ENCODE data around the gene ANO4.

- TF ChIP-seq CTCF (IDR thresholded peaks at IDR 0.05 in 4 of 5, conservative IDR thresholded peaks at IDR 0.05 in 1 of 5) (no peak), POLR2A (IDR thresholded peaks at IDR 0.05) (no peak)
These were observed 197.6 kb downstream of the ANO4 start for GRCh38 chr12:100992194-100992593.

All from gastrocnemius medialis (tissue), 4 donors.